HCT116 (cell line): Measurements from ENCODE around the gene GGA2. TPM values are rescaled to one million over a fixed set of nuclear protein-coding genes. Genes with fewer than 3 reads are reported as not detected.

Source experiments
- ATAC-seq: fragments of 200-7000 bp; cut with Tn5 transposase; 2 replicates; pipeline ENCODE4 v1.9.1; 2020; ENCODE audit warnings: mild to moderate bottlenecking, moderate library complexity
- BruUV-seq: library from RNA; stranded (reverse); fragments of 400-500 nt; replicated peaks from 2 replicates; lab custom pipeline; 2021; lab: Mats Ljungman, UMichigan
- CTCF ChIA-PET: fragments of 300-600 bp; sonication (Branson Sonifier 250); formaldehyde crosslinking; loops from one replicate; lab custom pipeline; 2021; ENCODE audit warnings: antibody characterized with exemption; lab: Charles Lee
- POLR2A ChIA-PET: fragments of 300-600, 350-600 bp; sonication (Branson Sonifier 250); formaldehyde crosslinking; loops from one replicate; lab custom pipeline; 2021; ENCODE audit warnings: antibody characterized with exemption; lab: Charles Lee
- RAD21 ChIA-PET, 2 experiments: fragments of 300-600 bp; sonication (Branson Sonifier 250); formaldehyde crosslinking; loops; one replicate each; lab custom pipeline; 2023; ENCODE audit warnings: low total read pairs in 2 of 2; ENCODE audit not compliant: uncharacterized antibody in 2 of 2, unreplicated experiment in 2 of 2, low non-redundant PET in 1 of 2; lab: Charles Lee
- DNase-seq: peaks from one replicate; pipeline ENCODE4 v3.0.0-alpha.2; 2010; ENCODE audit warnings: low read depth, low spot score
- H2AFZ ChIP-seq: fragments of 200-600 bp; shearing (Covaris generic), sonication (generic); 2 replicates; pipeline ENCODE4 v1.6.1; 2017; ENCODE audit warnings: low read depth, mixed run types, mixed read lengths, antibody characterized with exemption, low read length; ENCODE audit not compliant: poor library complexity, severe bottlenecking
- H3K27ac ChIP-seq: 2 replicates; pipeline ENCODE4 v1.5.1; 2012; ENCODE audit warnings: low read depth, low read length
- H3K27me3 ChIP-seq: fragments of 200-600 bp; sonication (generic); 2 replicates; pipeline ENCODE4 v1.6.1; 2016; ENCODE audit warnings: mixed run types, low read length, mixed read lengths; ENCODE audit not compliant: insufficient read depth
- H3K36me3 ChIP-seq, 2 experiments: fragments of 200-500 bp in 1 of 2; fragments of 200-600 bp in 1 of 2; sonication (Bioruptor generic) in 1 of 2; sonication (generic) in 1 of 2; 2 replicates each; pipeline versions ENCODE4 v1.5.1 to v1.6.1; 2014 to 2016; ENCODE audit warnings: low read length in 2 of 2, inconsistent platforms in 1 of 2, mixed read lengths in 1 of 2, mixed run types in 1 of 2; ENCODE audit not compliant: insufficient read depth in 2 of 2, control insufficient read depth in 1 of 2
- H3K4me1 ChIP-seq, 2 experiments: fragments of 200-600 bp in 1 of 2; sonication (generic) in 1 of 2; 2 replicates each; pipeline versions ENCODE4 v1.5.1 to v1.6.1; 2012 to 2017; ENCODE audit warnings: low read length in 2 of 2, inconsistent platforms in 1 of 2, mild to moderate bottlenecking in 1 of 2, mixed read lengths in 1 of 2, mixed run types in 1 of 2, moderate library complexity in 1 of 2; ENCODE audit not compliant: insufficient read depth in 2 of 2, control insufficient read depth in 1 of 2
- H3K4me2 ChIP-seq: fragments of 200-600 bp; sonication (generic); 2 replicates; pipeline ENCODE4 v1.6.1; 2017; ENCODE audit warnings: mixed run types, low read length, mixed read lengths
- H3K4me3 ChIP-seq, 2 experiments: fragments of 200-600 bp in 1 of 2; sonication (generic) in 1 of 2; replicated peaks in 1 of 2; 2 replicates each; pipeline ENCODE4 v1.5.1; 2011 to 2016; ENCODE audit warnings: low read length in 2 of 2, control low read depth in 1 of 2, low read depth in 1 of 2, mild to moderate bottlenecking in 1 of 2, mixed read lengths in 1 of 2, mixed run types in 1 of 2
- H3K79me2 ChIP-seq: fragments of 200-600 bp; sonication (generic); 2 replicates; pipeline ENCODE4 v1.6.1; 2017; ENCODE audit warnings: mild to moderate bottlenecking, mixed run types, low read length, moderate library complexity, mixed read lengths; ENCODE audit not compliant: insufficient read depth
- H3K9ac ChIP-seq: fragments of 200-600 bp; sonication (generic); 2 replicates; pipeline ENCODE4 v1.6.1; 2016; ENCODE audit warnings: low read length, mixed read lengths
- H3K9me2 ChIP-seq: fragments of 200-600 bp; sonication (generic), shearing (Covaris generic); 2 replicates; pipeline ENCODE4 v1.6.1; 2017; ENCODE audit warnings: mixed run types, mild to moderate bottlenecking, moderate library complexity; ENCODE audit not compliant: insufficient read depth
- H3K9me3 ChIP-seq, 2 experiments: fragments of 200-500 bp in 1 of 2; fragments of 200-600 bp in 1 of 2; sonication (Bioruptor generic) in 1 of 2; sonication (generic) in 1 of 2; 2 replicates each; pipeline ENCODE4 v1.6.1; 2014 to 2017; ENCODE audit warnings: low read length in 2 of 2, mixed read lengths in 2 of 2, inconsistent platforms in 1 of 2, low read depth in 1 of 2, mild to moderate bottlenecking in 1 of 2, mixed run types in 1 of 2, moderate library complexity in 1 of 2; ENCODE audit not compliant: control insufficient read depth in 1 of 2, insufficient read depth in 1 of 2
- H4K20me1 ChIP-seq: fragments of 200-600 bp; sonication (generic), shearing (Covaris generic); 2 replicates; pipeline ENCODE4 v1.6.1; 2017; ENCODE audit warnings: mixed run types, mild to moderate bottlenecking, moderate library complexity; ENCODE audit not compliant: insufficient read depth
- CEBPB ChIP-seq: IDR thresholded peaks from 2 replicates; pipeline ENCODE4 v1.6.1; 2012; ENCODE audit warnings: low read depth
- EZH2 ChIP-seq: fragments of 200-600 bp; sonication (generic); IDR thresholded peaks from 2 replicates; pipeline ENCODE4 v1.6.1; 2017; ENCODE audit warnings: antibody characterized with exemption, mixed run types
- EZH2phosphoT487 ChIP-seq: fragments of 200-600 bp; IDR thresholded peaks from 2 replicates; pipeline ENCODE4 v1.6.1; 2018; ENCODE audit warnings: antibody characterized with exemption, borderline replicate concordance
- FOSL1 ChIP-seq: IDR thresholded peaks from 2 replicates; pipeline ENCODE4 v1.6.1; 2012; ENCODE audit warnings: low read depth
- JUND ChIP-seq: IDR thresholded peaks from 2 replicates; pipeline ENCODE4 v1.6.1; 2012
- POLR2A ChIP-seq: IDR thresholded peaks from 2 replicates; pipeline ENCODE4 v1.7.0; 2011; ENCODE audit warnings: borderline replicate concordance; ENCODE audit not compliant: insufficient read depth, insufficient read length; ENCODE audit errors: extremely low read depth
- POLR2AphosphoS5 ChIP-seq: IDR thresholded peaks from 2 replicates; pipeline ENCODE4 v1.6.1; 2011; ENCODE audit warnings: mild to moderate bottlenecking, low read depth, low read length, moderate library complexity
- RAD21 ChIP-seq: IDR thresholded peaks from 2 replicates; pipeline ENCODE4 v1.6.1; 2012; ENCODE audit warnings: low read depth, mild to moderate bottlenecking
- SIN3A ChIP-seq: IDR thresholded peaks from 2 replicates; pipeline ENCODE4 v1.6.1; 2012; ENCODE audit warnings: low read depth
- SP1 ChIP-seq: IDR thresholded peaks from 2 replicates; pipeline ENCODE4 v1.6.1; 2012; ENCODE audit warnings: low read depth
- SRF ChIP-seq: IDR thresholded peaks from 2 replicates; pipeline ENCODE4 v1.6.1; 2012; ENCODE audit warnings: low read depth
- TCF7L2 ChIP-seq: IDR thresholded peaks from 2 replicates; pipeline ENCODE4 v1.7.0; 2011; ENCODE audit warnings: borderline replicate concordance, inconsistent platforms; ENCODE audit not compliant: insufficient read depth, insufficient read length; ENCODE audit errors: extremely low read depth
- YY1 ChIP-seq: IDR thresholded peaks from 2 replicates; pipeline ENCODE4 v1.6.1; 2011; ENCODE audit warnings: low read length, low read depth, moderate library complexity, mild to moderate bottlenecking; ENCODE audit not compliant: insufficient replicate concordance; ENCODE audit errors: extremely low read depth
- ZFX ChIP-seq: fragments of 450-650 bp; IDR thresholded peaks from 2 replicates; pipeline ENCODE4 v1.6.1; 2017
- ZNF274 ChIP-seq: fragments of 200-500 bp; sonication (Bioruptor generic); IDR thresholded peaks from 2 replicates; pipeline ENCODE4 v1.6.1; 2014; ENCODE audit warnings: mild to moderate bottlenecking, low read depth, low read length, inconsistent platforms
- intact Hi-C: fragments of 100-400 bp; cut with micrococcal nuclease; formaldehyde crosslinking; loops from 2 replicates; pipeline ENCODE4 v1.10.0; 2022
- total RNA-seq: library from RNA; stranded (reverse); gene quantifications from one replicate; pipeline ENCODE4 v1.2.1, GENCODE V29; 2021; ENCODE audit not compliant: unreplicated experiment
- TF ChIP-seq, protein P1 (sequence below), 3 experiments: fragments of 200-600 bp in 1 of 3; sonication (generic) in 1 of 3; IDR thresholded peaks in 2 of 3; conservative IDR thresholded peaks in 1 of 3; 2 replicates each; pipeline ENCODE4 v1.5.1; 2012 to 2017; ENCODE audit warnings: low read depth in 2 of 3, low read length in 2 of 3, antibody characterized with exemption in 1 of 3, borderline replicate concordance in 1 of 3, control low read depth in 1 of 3, mild to moderate bottlenecking in 1 of 3, mixed read lengths in 1 of 3, mixed run types in 1 of 3, moderate library complexity in 1 of 3; ENCODE audit not compliant: insufficient read depth in 1 of 3
- TF ChIP-seq, protein P2 (sequence below): IDR thresholded peaks from 2 replicates; pipeline ENCODE4 v1.6.1; 2012; ENCODE audit warnings: low read depth
- TF ChIP-seq, protein P3 (sequence below): IDR thresholded peaks from 2 replicates; pipeline ENCODE4 v1.6.1; 2012

Gene GGA2
- total RNA-seq, 1 experiment from 2014 or later, result 68.3 TPM

- H3K4me2 ChIP-seq, result 0 out of 2 replicates have a peak overlapping the region, but pooled peaks have one; percentile 58
- peaks cover 21 to 55% of the 10 kb centered on the region in 2 experiments for H3K4me1 ChIP-seq
- H3K9me2 ChIP-seq, result no peaks in the 10 kb centered on the region
- H2AFZ ChIP-seq, result no peak overlapping the region
- peaks cover 89% of the 10 kb centered on the region for H3K79me2 ChIP-seq
- ChIA-PET RAD21 (no interaction called here), POLR2A (no interaction called here), CTCF (interaction anchor here (1.0 to 1.3 kb wide), 2 partner anchors 70 kb away, joined by 3 to 6 read pairs; no protein-coding TSS in a partner anchor)
- DNase-seq (no peak), ATAC-seq (no peak)
- no peaks in the 10 kb centered on the region for H3K27me3 ChIP-seq
- H3K9ac ChIP-seq, result no peak overlapping the region
- H3K4me3 ChIP-seq, result no peak overlapping the region
- TF ChIP-seq POLR2A, result no peak
- no peak for TF ChIP-seq SP1
- no peak for TF ChIP-seq SIN3A
- TF ChIP-seq FOSL1, result no peak
- TF ChIP-seq CEBPB, result no peak
- TF ChIP-seq YY1, result no peak
- no peak for TF ChIP-seq EZH2phosphoT487
- TF ChIP-seq SRF, result no peak
- TF ChIP-seq TCF7L2, result no peak
- no peak for TF ChIP-seq ZNF274
- no peak for TF ChIP-seq EZH2
- no peak for TF ChIP-seq POLR2AphosphoS5
- TF ChIP-seq, protein P1, sequence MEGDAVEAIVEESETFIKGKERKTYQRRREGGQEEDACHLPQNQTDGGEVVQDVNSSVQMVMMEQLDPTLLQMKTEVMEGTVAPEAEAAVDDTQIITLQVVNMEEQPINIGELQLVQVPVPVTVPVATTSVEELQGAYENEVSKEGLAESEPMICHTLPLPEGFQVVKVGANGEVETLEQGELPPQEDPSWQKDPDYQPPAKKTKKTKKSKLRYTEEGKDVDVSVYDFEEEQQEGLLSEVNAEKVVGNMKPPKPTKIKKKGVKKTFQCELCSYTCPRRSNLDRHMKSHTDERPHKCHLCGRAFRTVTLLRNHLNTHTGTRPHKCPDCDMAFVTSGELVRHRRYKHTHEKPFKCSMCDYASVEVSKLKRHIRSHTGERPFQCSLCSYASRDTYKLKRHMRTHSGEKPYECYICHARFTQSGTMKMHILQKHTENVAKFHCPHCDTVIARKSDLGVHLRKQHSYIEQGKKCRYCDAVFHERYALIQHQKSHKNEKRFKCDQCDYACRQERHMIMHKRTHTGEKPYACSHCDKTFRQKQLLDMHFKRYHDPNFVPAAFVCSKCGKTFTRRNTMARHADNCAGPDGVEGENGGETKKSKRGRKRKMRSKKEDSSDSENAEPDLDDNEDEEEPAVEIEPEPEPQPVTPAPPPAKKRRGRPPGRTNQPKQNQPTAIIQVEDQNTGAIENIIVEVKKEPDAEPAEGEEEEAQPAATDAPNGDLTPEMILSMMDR (IDR thresholded peaks at IDR 0.05 in 2 of 3, conservative IDR thresholded peaks at IDR 0.05 in 1 of 3; ENCODE audit: borderline replicate concordance in 1 of 3, insufficient read depth in 1 of 3, low read depth in 2 of 3, low read length in 2 of 3), result no peak
- no peak for TF ChIP-seq ZFX
- TF ChIP-seq, protein P2, sequence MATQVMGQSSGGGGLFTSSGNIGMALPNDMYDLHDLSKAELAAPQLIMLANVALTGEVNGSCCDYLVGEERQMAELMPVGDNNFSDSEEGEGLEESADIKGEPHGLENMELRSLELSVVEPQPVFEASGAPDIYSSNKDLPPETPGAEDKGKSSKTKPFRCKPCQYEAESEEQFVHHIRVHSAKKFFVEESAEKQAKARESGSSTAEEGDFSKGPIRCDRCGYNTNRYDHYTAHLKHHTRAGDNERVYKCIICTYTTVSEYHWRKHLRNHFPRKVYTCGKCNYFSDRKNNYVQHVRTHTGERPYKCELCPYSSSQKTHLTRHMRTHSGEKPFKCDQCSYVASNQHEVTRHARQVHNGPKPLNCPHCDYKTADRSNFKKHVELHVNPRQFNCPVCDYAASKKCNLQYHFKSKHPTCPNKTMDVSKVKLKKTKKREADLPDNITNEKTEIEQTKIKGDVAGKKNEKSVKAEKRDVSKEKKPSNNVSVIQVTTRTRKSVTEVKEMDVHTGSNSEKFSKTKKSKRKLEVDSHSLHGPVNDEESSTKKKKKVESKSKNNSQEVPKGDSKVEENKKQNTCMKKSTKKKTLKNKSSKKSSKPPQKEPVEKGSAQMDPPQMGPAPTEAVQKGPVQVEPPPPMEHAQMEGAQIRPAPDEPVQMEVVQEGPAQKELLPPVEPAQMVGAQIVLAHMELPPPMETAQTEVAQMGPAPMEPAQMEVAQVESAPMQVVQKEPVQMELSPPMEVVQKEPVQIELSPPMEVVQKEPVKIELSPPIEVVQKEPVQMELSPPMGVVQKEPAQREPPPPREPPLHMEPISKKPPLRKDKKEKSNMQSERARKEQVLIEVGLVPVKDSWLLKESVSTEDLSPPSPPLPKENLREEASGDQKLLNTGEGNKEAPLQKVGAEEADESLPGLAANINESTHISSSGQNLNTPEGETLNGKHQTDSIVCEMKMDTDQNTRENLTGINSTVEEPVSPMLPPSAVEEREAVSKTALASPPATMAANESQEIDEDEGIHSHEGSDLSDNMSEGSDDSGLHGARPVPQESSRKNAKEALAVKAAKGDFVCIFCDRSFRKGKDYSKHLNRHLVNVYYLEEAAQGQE, result no peak
- no peak for TF ChIP-seq JUND
- no peak for TF ChIP-seq RAD21
- TF ChIP-seq, protein P3, sequence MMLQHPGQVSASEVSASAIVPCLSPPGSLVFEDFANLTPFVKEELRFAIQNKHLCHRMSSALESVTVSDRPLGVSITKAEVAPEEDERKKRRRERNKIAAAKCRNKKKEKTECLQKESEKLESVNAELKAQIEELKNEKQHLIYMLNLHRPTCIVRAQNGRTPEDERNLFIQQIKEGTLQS, result no peak
- TSS peak; percentile 0 for BruUV-seq
- H3K27ac ChIP-seq, result no peak overlapping the region
- H3K9me3 ChIP-seq, result no peaks in the 10 kb centered on the region
- intact Hi-C loops, result no loop called here
- H4K20me1 ChIP-seq, result peaks cover 47% of the 10 kb centered on the region
- H3K36me3 ChIP-seq, result peaks cover 0 to 7% of the 10 kb centered on the region in 2 experiments; a peak in 1 of 4 replicates
Measured at GRCh38 chr16:23505671-23506605, 4.4 kb downstream of the GGA2 start.
